CMK (cell line): Measurements from ENCODE around the gene TBX1.
"Not testable (repeated sequence)": the region's sequence is repeated elsewhere in the genome, so short reads cannot be mapped to it uniquely, and the experiment has no call there.

ENCODE experiments used
- DNase-seq: peaks from one replicate; pipeline ENCODE4 v3.0.0-alpha.2; 2010; ENCODE audit warnings: low read depth

Gene TBX1

GRCh38 chr22:19784384-19785175, 24.0 kb downstream of the TBX1 start:
- DNase-seq = no peak

GRCh38 chr22:19785461-19786263, 25.1 kb downstream of the TBX1 start:
- DNase-seq = no peak

- no peak for DNase-seq
Measured at GRCh38 chr22:19786264-19786585, 25.6 kb downstream of the TBX1 start.

GRCh38 chr22:19786959-19787848, 26.6 kb downstream of the TBX1 start:
- no peak for DNase-seq

GRCh38 chr22:19787849-19788141, 27.2 kb downstream of the TBX1 start:
- no peak for DNase-seq

GRCh38 chr22:19788661-19789225, 28.2 kb downstream of the TBX1 start:
- DNase-seq = no peak

- no peak for DNase-seq
Measured at GRCh38 chr22:19789406-19789805, 28.8 kb downstream of the TBX1 start.

- no peak for DNase-seq
Measured at GRCh38 chr22:19789828-19790227, 29.2 kb downstream of the TBX1 start.

GRCh38 chr22:19791243-19791642, 30.7 kb downstream of the TBX1 start:
- no peak for DNase-seq

- no peak for DNase-seq
Measured at GRCh38 chr22:19791894-19792293, 31.3 kb downstream of the TBX1 start.

GRCh38 chr22:19792383-19792896, 31.9 kb downstream of the TBX1 start:
- DNase-seq = not testable (repeated sequence)

GRCh38 chr22:19793161-19793560, 32.6 kb downstream of the TBX1 start:
- no peak for DNase-seq

GRCh38 chr22:19793661-19794310, 33.2 kb downstream of the TBX1 start:
- DNase-seq = no peak

GRCh38 chr22:19795617-19796008, 35.0 kb downstream of the TBX1 start:
- DNase-seq = no peak

GRCh38 chr22:19796160-19796559, 35.6 kb downstream of the TBX1 start:
- DNase-seq = no peak

GRCh38 chr22:19797086-19798002, 36.8 kb downstream of the TBX1 start:
- DNase-seq = no peak

GRCh38 chr22:19798003-19798665, 37.6 kb downstream of the TBX1 start:
- no peak for DNase-seq

GRCh38 chr22:19798891-19799293, 38.3 kb downstream of the TBX1 start:
- DNase-seq = no peak

- no peak for DNase-seq
Measured at GRCh38 chr22:19799322-19800190, 39.0 kb downstream of the TBX1 start.
